IPS-20b (cell line): ENCODE data around the gene MLC1.

Experiments
- H3K27ac ChIP-seq: one replicate; pipeline ENCODE4 v1.5.1; 2013; ENCODE audit warnings: low read length
- H3K27me3 ChIP-seq: 2 replicates; pipeline ENCODE4 v1.6.1; 2013; ENCODE audit warnings: mild to moderate bottlenecking, low read length, inconsistent platforms; ENCODE audit not compliant: insufficient read depth
- H3K36me3 ChIP-seq: 2 replicates; pipeline ENCODE4 v1.6.1; 2013; ENCODE audit warnings: low read depth, mild to moderate bottlenecking, inconsistent platforms, low read length, moderate library complexity; ENCODE audit not compliant: insufficient read depth
- H3K4me1 ChIP-seq: 2 replicates; pipeline ENCODE4 v1.6.1; 2013; ENCODE audit warnings: mild to moderate bottlenecking, control low read depth, inconsistent platforms, low read length, moderate library complexity; ENCODE audit not compliant: insufficient read depth
- H3K4me3 ChIP-seq: 2 replicates; pipeline ENCODE4 v1.5.1; 2013; ENCODE audit warnings: mild to moderate bottlenecking, low read length, inconsistent platforms
- H3K9ac ChIP-seq: 2 replicates; pipeline ENCODE4 v1.6.1; 2013; ENCODE audit warnings: low read depth, mild to moderate bottlenecking, inconsistent platforms, low read length, moderate library complexity
- H3K9me3 ChIP-seq: 2 replicates; pipeline ENCODE4 v1.6.1; 2013; ENCODE audit warnings: mild to moderate bottlenecking, low read depth, low read length, inconsistent platforms; ENCODE audit not compliant: insufficient read depth

MLC1 gene

DNA sequence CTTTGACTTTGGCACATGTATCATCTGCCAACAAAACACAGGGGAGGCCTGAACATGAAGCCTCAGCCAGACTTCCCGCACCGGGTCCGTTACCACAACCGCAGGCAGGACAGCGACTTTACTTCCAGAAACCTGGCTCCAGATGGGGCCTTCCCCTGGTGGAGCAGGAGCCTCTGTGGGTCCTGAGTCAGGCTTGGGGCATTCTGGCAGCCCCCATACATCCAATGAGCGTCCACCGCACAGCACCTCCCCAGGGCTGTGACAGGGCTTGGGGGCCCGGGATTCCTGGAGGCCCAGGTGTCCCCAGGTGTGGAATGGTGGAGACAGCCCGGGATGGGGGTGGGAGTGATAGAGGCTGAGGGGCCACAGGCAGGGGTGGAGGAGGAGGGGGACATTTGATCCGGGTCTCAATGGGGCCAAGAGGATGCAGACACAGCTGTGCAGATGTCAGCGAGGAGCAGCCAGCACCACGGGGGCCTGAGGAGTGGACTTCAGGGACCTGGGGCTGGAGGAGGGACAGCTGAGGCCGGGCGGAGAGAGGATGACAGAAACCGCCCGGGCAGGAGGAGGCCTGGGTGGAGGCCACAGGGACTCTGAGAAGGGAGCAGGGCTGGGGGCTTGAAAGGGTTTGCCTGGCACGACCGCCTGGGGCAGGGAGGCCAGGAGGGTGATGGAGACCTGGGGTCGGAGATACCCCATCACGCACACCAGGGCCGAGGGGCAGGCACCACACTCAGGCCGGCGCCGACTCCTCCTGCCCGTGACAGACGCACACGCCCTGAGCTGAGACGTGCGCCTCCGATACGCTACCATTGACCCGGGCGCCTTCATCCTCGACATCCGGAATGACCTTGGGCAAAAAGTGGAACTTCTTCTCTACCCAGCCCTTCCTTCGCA, 35.7 kb downstream of the MLC1 start:
- Histone ChIP-seq H3K4me1 (no peaks in the 10 kb centered on the region), H3K36me3 (no peaks in the 10 kb centered on the region), H3K27ac (no peak overlapping the region), H3K9me3 (no peaks in the 10 kb centered on the region), H3K27me3 (no peaks in the 10 kb centered on the region), H3K4me3 (no peak overlapping the region), H3K9ac (no peak overlapping the region)

DNA sequence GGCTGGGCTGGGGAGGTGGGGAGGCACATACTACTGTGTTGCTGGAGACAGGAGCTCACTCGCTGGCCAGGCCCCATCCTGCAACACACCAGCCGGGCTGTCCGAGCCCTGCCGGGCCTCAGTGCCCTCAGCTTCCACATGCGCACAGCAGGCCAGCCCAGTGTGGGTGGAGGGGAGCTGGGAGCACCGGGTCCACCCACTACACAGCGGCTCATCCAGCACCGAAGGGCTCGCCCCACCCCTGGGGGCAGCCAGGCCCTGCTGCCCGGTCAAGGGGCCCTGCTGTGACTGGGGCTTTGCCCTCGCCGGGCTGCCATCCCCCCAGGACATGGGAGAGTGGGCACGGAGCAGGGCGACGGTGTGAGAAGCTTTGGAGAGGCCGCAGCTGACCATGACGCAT, 36.4 kb downstream of the MLC1 start:
- Histone ChIP-seq H3K27me3 (no peaks in the 10 kb centered on the region), H3K36me3 (no peaks in the 10 kb centered on the region), H3K4me1 (no peaks in the 10 kb centered on the region), H3K9ac (no peak overlapping the region), H3K27ac (no peak overlapping the region), H3K4me3 (no peak overlapping the region), H3K9me3 (no peaks in the 10 kb centered on the region)

DNA sequence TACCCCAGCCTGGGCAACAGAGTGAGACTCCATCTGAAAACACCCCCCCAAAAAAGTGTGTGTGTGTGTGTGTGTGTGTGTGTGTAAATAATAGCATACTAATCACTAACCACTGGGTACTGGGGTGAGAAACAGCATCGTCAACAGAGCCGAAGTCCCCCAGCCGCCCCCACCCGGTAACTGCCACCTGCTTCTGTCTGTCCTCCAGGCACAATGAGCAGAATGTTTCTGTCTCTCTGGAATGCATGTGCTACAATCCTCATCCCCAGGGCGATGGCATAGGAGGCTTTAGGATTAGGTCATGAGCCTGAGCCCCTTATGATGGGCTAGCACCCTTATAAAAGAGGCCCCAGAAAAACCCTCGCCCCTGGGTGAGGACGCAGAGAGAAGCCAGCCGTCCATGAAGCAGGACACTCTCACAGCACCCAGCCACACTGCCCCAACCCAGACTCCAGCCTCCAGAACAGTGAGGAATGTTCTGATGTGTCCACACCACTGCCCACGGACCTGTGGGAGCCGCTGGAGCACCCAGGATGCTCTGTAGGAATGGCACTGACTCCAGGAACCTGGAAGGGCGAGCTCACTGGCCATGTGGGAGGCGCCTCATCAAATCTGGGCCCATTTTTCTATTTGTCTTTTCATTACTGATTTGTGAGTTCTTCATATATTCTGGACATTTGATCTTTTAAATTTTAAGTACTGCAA, 37.0 kb downstream of the MLC1 start:
- no peaks in the 10 kb centered on the region for H3K4me1 ChIP-seq
- H3K9me3 ChIP-seq, result no peaks in the 10 kb centered on the region
- H3K27me3 ChIP-seq, result no peaks in the 10 kb centered on the region
- no peak overlapping the region for H3K4me3 ChIP-seq
- no peaks in the 10 kb centered on the region for H3K36me3 ChIP-seq
- no peak overlapping the region for H3K9ac ChIP-seq
- H3K27ac ChIP-seq, result no peak overlapping the region

DNA sequence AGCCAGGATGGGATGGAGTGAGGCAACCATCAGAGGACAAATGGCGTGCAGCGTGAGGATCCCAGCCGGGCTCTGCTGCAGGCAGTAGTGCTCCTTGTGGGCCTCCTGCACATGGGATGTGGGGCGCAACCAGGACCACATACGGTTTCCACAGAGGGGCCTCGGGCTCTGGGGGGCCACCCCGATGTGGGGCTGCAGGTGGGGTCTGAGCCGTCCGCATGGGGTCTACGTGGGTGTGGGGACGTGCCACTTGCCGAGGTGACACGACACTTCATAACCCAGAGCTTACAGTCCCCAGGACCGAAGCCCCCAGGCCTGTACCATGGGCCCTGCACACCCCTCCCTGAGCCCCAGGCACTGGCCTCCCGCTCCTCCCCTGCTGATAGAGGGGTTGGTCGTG, 37.9 kb downstream of the MLC1 start:
- H3K4me3 ChIP-seq, result no peak overlapping the region
- H3K27me3 ChIP-seq, result no peaks in the 10 kb centered on the region
- H3K4me1 ChIP-seq, result no peaks in the 10 kb centered on the region
- H3K9ac ChIP-seq, result no peak overlapping the region
- H3K9me3 ChIP-seq, result no peaks in the 10 kb centered on the region
- no peak overlapping the region for H3K27ac ChIP-seq
- no peaks in the 10 kb centered on the region for H3K36me3 ChIP-seq

DNA sequence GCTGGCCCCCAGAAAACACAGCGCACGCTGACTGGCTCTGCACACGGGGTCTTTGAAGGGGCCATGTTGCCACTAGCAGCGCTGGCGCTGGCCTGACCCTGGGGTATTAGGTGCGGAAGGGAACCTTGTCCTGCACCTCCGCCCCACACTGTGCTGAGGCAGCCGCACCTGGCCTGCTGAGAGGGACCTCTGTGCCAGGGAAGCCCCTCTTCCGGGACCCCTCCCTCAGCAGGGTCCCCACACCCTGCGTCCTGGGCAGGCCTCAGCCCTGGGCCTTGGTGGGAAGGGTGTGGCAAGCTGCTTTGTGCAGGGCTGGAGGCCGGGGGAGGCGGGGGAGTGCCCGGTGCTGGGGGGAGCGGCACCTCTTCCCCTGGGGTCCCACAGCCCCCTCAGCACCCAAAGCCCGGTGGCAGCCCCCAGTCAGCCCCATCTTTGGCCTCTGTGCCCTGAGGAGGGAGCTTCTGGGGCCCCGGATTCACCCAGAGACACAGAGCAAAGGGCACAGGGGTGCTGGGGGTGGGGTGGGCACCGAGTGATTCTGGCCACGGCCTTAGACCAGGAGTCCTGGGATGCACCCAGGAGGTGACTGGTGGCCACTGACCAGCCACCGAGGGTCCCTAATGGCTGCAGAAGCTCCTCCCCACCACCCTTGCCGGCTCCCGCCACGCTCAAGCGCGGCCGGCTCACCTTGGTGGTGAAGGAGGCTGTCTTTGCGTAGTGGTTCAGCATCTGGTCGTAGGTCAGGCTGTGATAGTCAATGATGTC, 38.6 kb downstream of the MLC1 start:
- Histone ChIP-seq H3K27me3 (no peaks in the 10 kb centered on the region), H3K4me1 (no peaks in the 10 kb centered on the region), H3K36me3 (no peaks in the 10 kb centered on the region), H3K9me3 (no peaks in the 10 kb centered on the region), H3K4me3 (no peak overlapping the region), H3K27ac (no peak overlapping the region), H3K9ac (no peak overlapping the region)

DNA sequence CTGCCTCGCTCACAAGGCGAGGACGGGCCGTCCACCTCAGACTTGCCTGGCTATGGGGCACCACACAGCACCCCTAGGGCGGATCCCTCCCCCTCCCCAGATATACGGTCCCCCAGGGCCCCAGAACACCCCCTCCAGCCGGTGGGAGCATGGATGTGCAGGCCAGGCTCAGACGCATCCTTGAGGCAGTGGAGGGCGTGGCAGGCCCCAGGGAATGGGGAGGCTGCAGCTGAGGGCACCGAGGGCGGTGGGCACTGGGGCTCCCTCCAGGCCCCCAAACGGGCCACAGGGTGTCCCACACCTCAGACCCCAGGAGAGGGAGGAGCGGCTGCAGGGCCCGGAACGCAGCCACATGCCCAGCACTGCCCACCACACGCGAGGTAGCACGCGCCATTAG, 39.2 kb downstream of the MLC1 start:
- no peaks in the 10 kb centered on the region for H3K4me1 ChIP-seq
- no peak overlapping the region for H3K4me3 ChIP-seq
- no peak overlapping the region for H3K27ac ChIP-seq
- H3K9ac ChIP-seq, result no peak overlapping the region
- no peaks in the 10 kb centered on the region for H3K9me3 ChIP-seq
- no peaks in the 10 kb centered on the region for H3K36me3 ChIP-seq
- no peaks in the 10 kb centered on the region for H3K27me3 ChIP-seq

DNA sequence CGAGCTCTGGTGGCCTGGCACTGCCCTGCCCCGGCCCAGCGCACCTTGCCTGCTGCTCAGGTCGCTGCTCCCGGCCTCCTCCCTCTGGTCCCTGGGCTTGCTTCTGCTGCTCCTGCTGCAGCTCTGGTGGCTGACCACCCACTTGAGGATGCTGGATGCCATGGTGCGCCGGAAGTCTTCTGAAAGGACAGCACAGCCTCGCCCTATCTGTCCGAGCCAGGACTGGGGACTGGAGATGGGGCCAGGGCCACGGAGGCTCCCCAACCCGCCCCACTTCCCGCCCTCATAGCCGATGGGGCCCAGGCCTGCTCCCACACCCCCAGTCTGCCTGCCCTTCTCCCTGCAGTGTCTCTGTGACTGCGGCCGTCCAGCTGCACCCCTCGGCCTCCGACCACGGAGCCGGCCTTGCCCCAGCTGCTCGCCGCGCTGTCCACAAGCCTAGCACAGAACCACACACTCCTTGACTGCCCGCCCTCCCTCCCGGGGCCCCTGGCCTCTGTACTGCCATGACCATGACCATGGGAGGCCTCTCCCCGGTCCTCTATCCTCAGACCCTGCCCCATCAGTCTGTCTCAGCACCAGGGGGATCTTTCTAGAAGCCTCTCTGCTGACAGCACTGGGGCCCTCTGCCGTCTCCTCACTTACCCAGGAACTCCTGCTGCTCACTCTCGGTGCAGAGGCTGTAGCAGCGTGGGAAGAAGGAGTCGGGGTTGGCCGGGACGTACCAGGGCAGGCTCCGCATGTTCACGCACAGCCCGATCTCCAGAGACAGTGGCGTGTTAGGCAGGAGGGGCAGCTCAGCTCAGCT, 39.8 kb downstream of the MLC1 start:
- H3K27me3 ChIP-seq, result no peaks in the 10 kb centered on the region

DNA sequence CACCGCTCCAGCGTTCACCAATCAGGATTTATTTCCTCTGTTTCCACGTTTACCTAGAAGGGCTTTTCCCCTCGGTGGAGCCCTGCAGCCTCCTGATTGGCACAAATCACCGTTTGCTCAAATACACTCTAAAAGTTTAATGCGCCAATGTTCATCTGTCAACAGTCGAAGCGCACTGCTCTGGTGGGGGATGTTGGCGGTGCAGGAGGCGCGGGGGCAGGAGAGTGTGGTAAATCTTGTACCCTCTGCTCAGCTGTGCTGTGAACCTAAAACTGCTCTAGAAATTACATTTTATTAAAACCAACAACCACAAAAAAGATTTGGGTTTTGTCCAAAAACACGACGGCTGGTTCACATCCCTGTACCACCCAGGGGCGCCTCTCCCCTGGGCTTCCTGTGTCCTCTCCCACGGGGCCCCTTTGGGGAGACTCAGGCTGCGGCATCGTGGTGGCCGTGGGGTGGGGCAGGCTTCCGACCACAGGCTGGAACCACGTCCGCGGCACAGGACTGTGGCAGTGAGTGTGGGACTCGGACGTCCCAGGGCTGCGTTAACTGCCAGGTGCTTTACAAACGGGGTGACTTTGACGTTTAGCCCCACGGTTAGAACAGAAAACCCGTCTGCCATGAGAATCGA, 40.6 kb downstream of the MLC1 start:
- Histone ChIP-seq H3K27me3 (no peaks in the 10 kb centered on the region), H3K9ac (no peak overlapping the region), H3K4me3 (no peak overlapping the region), H3K9me3 (no peaks in the 10 kb centered on the region), H3K36me3 (no peaks in the 10 kb centered on the region), H3K4me1 (no peaks in the 10 kb centered on the region), H3K27ac (no peak overlapping the region)

More for the DNA sequence above, 39.8 kb downstream of the MLC1 start:
- H3K9me3 ChIP-seq, result no peaks in the 10 kb centered on the region
- H3K9ac ChIP-seq, result no peak overlapping the region
- no peak overlapping the region for H3K27ac ChIP-seq
- H3K4me3 ChIP-seq, result no peak overlapping the region
- no peaks in the 10 kb centered on the region for H3K4me1 ChIP-seq
- H3K36me3 ChIP-seq, result no peaks in the 10 kb centered on the region

DNA sequence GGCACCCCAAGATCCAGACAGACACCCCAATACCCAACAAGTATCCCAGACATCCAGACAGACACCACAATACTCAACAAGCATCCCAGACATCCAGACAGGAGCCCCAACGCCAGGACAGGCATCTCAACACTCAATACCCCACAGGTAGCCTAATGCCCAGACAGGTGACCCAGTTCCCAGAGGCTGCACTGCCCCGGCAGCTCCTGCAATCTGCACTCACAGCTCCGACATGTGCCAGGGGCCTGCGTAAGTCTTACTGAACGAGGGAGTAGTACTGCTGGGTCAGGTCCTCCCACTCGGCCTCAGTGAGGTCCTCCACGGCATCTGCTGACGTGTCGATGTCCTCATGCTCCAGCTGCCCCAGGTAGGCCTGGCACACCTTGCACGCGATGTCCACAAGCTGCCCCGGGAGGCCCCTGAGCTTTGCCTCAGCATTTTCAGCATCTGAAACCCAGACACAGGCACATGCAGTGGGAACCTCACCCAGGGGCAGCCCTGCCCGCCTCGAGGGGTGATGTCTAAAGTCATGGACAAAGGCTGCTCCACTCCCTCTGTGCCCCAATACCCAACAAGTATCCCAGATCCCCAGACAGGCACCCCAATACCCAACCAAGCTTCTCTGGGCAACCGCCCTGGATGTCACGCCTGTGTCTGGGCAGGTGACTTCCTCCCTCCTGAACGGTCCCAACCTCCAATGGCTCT, 43.7 kb downstream of the MLC1 start:
- Histone ChIP-seq H3K4me3 (no peak overlapping the region), H3K9me3 (no peaks in the 10 kb centered on the region; the same call in 1 of the 2 replicates), H3K27ac (no peak overlapping the region), H3K9ac (no peak overlapping the region), H3K4me1 (no peaks in the 10 kb centered on the region), H3K27me3 (no peaks in the 10 kb centered on the region), H3K36me3 (no peaks in the 10 kb centered on the region)

DNA sequence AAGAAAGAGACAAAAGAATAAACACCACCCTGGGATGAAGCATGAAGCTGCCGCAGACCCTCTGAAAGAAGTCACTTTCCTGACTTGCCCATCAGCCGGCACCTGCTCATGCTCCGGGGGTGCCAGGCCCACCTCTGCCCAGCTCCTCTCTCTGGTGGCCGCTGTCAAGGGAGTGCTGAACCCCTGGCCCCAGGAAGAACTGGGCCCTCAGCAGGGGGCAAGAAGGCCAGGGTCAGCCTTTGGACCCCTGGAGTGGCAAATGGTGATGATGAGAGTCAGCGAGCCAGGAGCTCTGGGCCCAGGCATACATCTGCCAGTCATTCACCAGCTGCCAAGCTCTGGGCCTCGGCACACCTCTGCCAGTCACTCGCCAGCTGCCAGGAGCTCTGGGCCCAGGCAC, 44.5 kb downstream of the MLC1 start:
- Histone ChIP-seq H3K9ac (no peak overlapping the region), H3K4me3 (no peak overlapping the region), H3K9me3 (no peaks in the 10 kb centered on the region; the same call in 1 of the 2 replicates), H3K27me3 (no peaks in the 10 kb centered on the region), H3K27ac (no peak overlapping the region), H3K4me1 (no peaks in the 10 kb centered on the region), H3K36me3 (no peaks in the 10 kb centered on the region)
